Astrocyte (in vitro differentiated cells and primary cell): Measurements from ENCODE around the gene MCF2L2. TPM values are rescaled to one million over a fixed set of nuclear protein-coding genes. Genes with fewer than 3 reads are reported as not detected.

Experiments
- DNase-seq: peaks from one replicate; pipeline ENCODE4 v3.0.0-alpha.2; 2010; ENCODE audit warnings: low read depth
- FAIRE-seq: peaks from 2 replicates; lab custom pipeline; 2011; peaks lifted over from hg19 to GRCh38; lab: Jason Lieb, UNC
- H2AFZ ChIP-seq: 2 replicates; pipeline ENCODE4 v1.6.0; 2012; ENCODE audit warnings: low read depth, low read length, inconsistent platforms
- H3K27ac ChIP-seq: 2 replicates; pipeline ENCODE4 v1.5.1; 2011; ENCODE audit warnings: low read depth, low read length, inconsistent platforms
- H3K27me3 ChIP-seq: 2 replicates; pipeline ENCODE4 v1.6.0; 2011; ENCODE audit warnings: low read length, inconsistent platforms; ENCODE audit not compliant: insufficient read depth
- H3K36me3 ChIP-seq: 2 replicates; pipeline ENCODE4 v1.5.1; 2011; ENCODE audit warnings: low read length, inconsistent platforms; ENCODE audit not compliant: insufficient read depth
- H3K4me1 ChIP-seq: 2 replicates; pipeline ENCODE4 v1.5.1; 2011; ENCODE audit warnings: low read length, inconsistent platforms; ENCODE audit not compliant: insufficient read depth
- H3K4me2 ChIP-seq: 2 replicates; pipeline ENCODE4 v1.6.0; 2012; ENCODE audit warnings: low read length, inconsistent platforms
- H3K4me3 ChIP-seq: 2 replicates; pipeline ENCODE4 v1.5.1; 2011; ENCODE audit warnings: low read depth, mild to moderate bottlenecking, low read length, inconsistent platforms; ENCODE audit not compliant: insufficient read depth
- H3K79me2 ChIP-seq: 2 replicates; pipeline ENCODE4 v1.6.0; 2012; ENCODE audit warnings: mild to moderate bottlenecking, low read length, inconsistent platforms; ENCODE audit not compliant: insufficient read depth
- H3K9ac ChIP-seq: 2 replicates; pipeline ENCODE4 v1.6.0; 2012; ENCODE audit warnings: mild to moderate bottlenecking, low read length, inconsistent platforms
- H3K9me3 ChIP-seq: 2 replicates; pipeline ENCODE4 v1.5.1; 2012; ENCODE audit warnings: low read depth, mild to moderate bottlenecking, low read length, inconsistent platforms; ENCODE audit not compliant: insufficient read depth
- H4K20me1 ChIP-seq: 2 replicates; pipeline ENCODE4 v1.6.0; 2012; ENCODE audit warnings: low read length, inconsistent platforms; ENCODE audit not compliant: insufficient read depth
- H3K27ac Mint-ChIP-seq: one replicate; pipeline ENCODE4 v1.8.0; 2021; ENCODE audit warnings: mild to moderate bottlenecking, mixed read lengths; ENCODE audit not compliant: unreplicated experiment
- H3K27me3 Mint-ChIP-seq: one replicate; pipeline ENCODE4 v1.8.0; 2021; ENCODE audit warnings: low read depth, mixed read lengths; ENCODE audit not compliant: unreplicated experiment
- H3K36me3 Mint-ChIP-seq: one replicate; pipeline ENCODE4 v1.8.0; 2021; ENCODE audit warnings: low read depth, mixed read lengths; ENCODE audit not compliant: unreplicated experiment
- H3K4me1 Mint-ChIP-seq: one replicate; pipeline ENCODE4 v1.8.0; 2021; ENCODE audit warnings: low read depth, mixed read lengths; ENCODE audit not compliant: unreplicated experiment
- H3K4me3 Mint-ChIP-seq: one replicate; pipeline ENCODE4 v1.8.0; 2021; ENCODE audit warnings: mild to moderate bottlenecking, moderate library complexity, mixed read lengths; ENCODE audit not compliant: unreplicated experiment
- H3K9me3 Mint-ChIP-seq: one replicate; pipeline ENCODE4 v1.8.0; 2021; ENCODE audit warnings: mild to moderate bottlenecking, mixed read lengths; ENCODE audit not compliant: unreplicated experiment
- CTCF ChIP-seq: IDR thresholded peaks from 2 replicates; pipeline ENCODE4 v1.5.1; 2011; ENCODE audit warnings: low read depth, mild to moderate bottlenecking, inconsistent platforms, low read length, moderate library complexity; ENCODE audit not compliant: insufficient read depth
- EZH2 ChIP-seq: IDR thresholded peaks from 2 replicates; pipeline ENCODE4 v1.6.1; 2012; ENCODE audit warnings: mild to moderate bottlenecking, low read length, inconsistent platforms; ENCODE audit not compliant: insufficient read depth
- total RNA-seq: library from RNA; stranded (reverse); gene quantifications from 2 replicates; pipeline ENCODE4 v1.2.1, GENCODE V29; 2021

The MCF2L2 gene
- total RNA-seq, 1 donor from 2014 or later: 0.89 TPM

- no peaks in the 10 kb centered on the region for H4K20me1 ChIP-seq
Observed at GRCh38 chr3:183252118-183252782, 176.2 kb downstream of the MCF2L2 start.

GRCh38 chr3:183249006-183249718, 179.3 kb downstream of the MCF2L2 start:
- Mint-ChIP-seq H3K27ac (no peak overlapping the region), H3K4me3 (no peak overlapping the region), H3K9me3 (no peaks in the 10 kb centered on the region), H3K27me3 (peaks cover 8% of the 10 kb centered on the region), H3K4me1 (peaks cover 14% of the 10 kb centered on the region), H3K36me3 (no peaks in the 10 kb centered on the region)
- Histone ChIP-seq H3K9ac (no peak overlapping the region), H2AFZ (no peak overlapping the region), H3K27ac (no peak overlapping the region), H3K27me3 (no peaks in the 10 kb centered on the region), H3K79me2 (no peaks in the 10 kb centered on the region), H3K4me1 (peaks cover 2% of the 10 kb centered on the region), H3K9me3 (no peaks in the 10 kb centered on the region), H3K4me3 (no peak overlapping the region), H3K36me3 (no peaks in the 10 kb centered on the region), H3K4me2 (no peak overlapping the region), H4K20me1 (no peaks in the 10 kb centered on the region)
- no peak for TF ChIP-seq CTCF
- TF ChIP-seq EZH2: no peak
- DNase-seq (no peak), FAIRE-seq (no peak)

More at GRCh38 chr3:183252118-183252782, 176.2 kb downstream of the MCF2L2 start:
- TF ChIP-seq EZH2: no peak
- no peak for TF ChIP-seq CTCF
- H3K4me3 ChIP-seq: no peak overlapping the region
- H3K4me2 ChIP-seq: peak overlapping the region; percentile 85
- peaks cover 9% of the 10 kb centered on the region for H3K4me1 Mint-ChIP-seq
- H3K27me3 Mint-ChIP-seq: peaks cover 8% of the 10 kb centered on the region
- DNase-seq (no peak), FAIRE-seq (no peak)
- peaks cover 17% of the 10 kb centered on the region for H3K79me2 ChIP-seq
- H3K27me3 ChIP-seq: no peaks in the 10 kb centered on the region
- H3K4me1 ChIP-seq: peaks cover 6% of the 10 kb centered on the region
- no peaks in the 10 kb centered on the region for H3K36me3 Mint-ChIP-seq
- H3K9me3 ChIP-seq: no peaks in the 10 kb centered on the region
- H3K36me3 ChIP-seq: no peaks in the 10 kb centered on the region
- H3K27ac ChIP-seq: no peak overlapping the region
- no peak overlapping the region for H3K27ac Mint-ChIP-seq
- H3K9ac ChIP-seq: no peak overlapping the region
- H2AFZ ChIP-seq: no peak overlapping the region
- H3K9me3 Mint-ChIP-seq: no peaks in the 10 kb centered on the region
- peak overlapping the region; percentile 83 for H3K4me3 Mint-ChIP-seq
